NCI-H524 treated with DMSO at 0.1 percent for 48 hours (cell line): Measurements from ENCODE around the gene PLBD2.

Experiments used
- DNase-seq: peaks from one replicate; lab custom pipeline; 2025; lab: John Stamatoyannopoulos, UW

PLBD2 gene

DNA sequence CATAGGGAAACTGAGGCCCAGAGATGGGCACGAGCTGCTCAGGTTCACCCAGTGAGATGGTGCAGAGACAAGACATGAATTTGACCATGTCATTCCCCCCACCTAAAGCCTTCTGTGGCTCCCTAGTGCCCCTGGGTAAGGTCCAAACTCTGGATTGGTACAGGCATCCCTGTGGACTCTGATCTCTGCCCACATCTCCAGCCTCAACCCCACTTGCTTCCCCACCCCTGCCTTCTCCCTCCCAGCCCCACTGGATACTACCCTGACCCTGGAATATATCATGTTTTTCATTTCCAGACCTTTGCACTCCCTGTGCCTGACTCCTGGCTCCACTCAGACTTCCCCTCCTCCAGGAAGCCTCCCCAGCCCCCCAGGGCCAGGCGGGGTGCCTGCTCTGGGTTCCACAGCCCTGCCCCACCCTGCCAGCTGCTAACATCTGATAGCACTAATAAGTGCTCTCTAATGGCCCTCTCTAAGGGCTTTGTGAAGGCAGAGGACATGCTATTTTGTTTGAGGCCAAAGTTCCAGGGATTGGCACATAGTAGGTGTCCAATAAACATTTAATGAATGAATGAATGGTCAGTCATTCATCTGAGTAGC is 62.7 kb downstream of the PLBD2 start:
- DNase-seq = no peak

DNA sequence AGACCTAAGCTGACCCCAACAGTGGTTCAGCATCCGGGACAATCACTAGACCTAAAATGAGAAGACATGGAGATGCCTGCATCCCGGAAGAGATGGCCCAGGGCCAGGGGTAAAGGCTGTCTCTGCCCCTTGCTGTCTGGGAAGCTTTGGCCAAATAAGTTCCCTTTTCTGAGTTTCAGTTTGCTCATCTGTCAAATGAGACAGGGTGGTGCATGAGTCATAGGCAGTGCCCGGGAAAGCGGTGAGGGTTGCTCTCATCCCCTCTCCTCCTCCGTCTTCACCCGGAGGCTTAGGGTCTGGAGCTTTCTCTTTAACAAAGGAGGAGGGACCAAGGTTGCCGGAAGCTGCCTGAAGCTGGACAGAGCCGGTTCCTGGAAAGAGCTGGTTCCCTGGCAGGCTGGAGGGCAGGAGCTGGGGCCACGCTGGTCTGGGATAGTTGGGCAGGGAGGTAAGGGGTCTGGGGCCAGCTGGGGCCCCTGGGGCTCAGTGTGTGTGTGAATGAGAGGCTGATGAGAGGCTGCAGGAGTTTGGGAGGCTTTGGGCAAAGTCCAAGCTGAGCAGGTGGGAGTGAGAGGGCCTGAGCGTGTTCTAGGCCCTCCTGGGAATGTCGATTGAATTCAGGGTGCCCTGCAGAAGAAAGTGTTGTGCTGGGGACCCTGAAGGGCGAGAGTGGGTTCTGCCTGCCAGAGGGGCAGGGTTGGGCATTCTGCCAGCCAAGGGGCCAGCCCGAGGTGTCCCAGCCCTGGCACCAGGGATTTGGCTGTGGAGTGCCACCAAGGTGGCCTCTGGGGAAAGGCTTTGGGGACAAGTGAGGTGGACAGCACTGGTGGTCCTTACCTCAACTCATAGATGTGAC is 63.9 kb downstream of the PLBD2 start, which contains the start of gene SDSL:
Gene SDSL, plus strand, starts transcription at position 351 of the 856 bp plus-strand sequence. CDS start 5,603 bp downstream, outside the sequence.
- no peak for DNase-seq

DNA sequence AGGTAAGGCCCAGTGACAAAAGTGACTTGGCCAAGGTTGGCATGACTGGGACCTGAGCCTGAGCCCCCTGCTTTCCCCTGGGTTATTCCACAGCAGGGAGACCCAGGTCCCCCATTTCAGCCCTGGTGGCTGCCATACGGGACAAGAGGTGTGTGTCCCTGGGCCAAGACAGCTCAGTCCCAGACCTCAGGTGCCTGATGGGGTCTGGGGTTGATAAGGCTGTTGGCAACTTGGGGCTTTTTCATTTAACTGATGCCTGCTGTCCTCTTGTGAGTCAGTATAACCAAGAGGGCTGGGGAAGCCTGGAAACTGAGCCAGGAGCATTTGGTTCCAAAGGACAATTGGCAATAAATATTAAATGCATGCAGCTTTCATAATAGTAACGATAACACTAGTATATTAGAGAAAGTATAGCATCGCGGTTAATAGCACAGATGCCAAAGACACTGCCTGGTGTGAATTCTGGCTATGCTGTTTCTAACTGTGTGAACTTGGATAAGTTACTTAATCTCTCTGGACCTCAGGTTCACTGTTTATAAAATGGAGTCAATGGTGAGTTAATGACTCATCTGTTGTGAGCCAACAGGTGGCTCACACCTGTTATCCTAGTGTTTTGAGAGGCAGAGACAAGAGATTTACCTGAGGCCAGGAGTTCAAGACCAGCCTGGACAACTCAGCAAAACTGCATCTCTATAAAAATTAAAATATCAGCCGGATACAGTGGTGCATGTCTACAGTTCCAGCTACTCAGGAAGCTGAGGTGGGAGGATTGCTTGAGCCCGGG is 64.7 kb downstream of the PLBD2 start:
- DNase-seq = no peak

DNA sequence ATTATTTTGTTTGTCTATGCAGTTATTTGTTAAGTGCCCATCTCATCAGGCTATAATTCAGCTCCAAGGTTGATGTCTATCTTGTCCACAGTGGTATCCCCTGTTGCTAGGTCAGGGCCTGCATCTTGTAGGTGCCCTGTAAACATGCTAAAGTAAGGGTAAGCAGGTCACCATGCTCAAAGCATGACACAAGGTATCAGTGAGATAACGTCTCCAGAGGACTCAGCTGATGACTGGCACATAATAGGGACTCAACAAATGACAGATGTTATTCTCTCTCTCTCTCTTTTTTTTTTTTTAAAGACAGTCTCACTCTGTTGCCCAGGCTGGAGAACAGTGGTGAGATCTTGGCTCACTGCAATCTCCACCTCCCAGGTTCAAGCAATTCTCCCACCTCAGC is 66.1 kb downstream of the PLBD2 start:
- DNase-seq = no peak

DNA sequence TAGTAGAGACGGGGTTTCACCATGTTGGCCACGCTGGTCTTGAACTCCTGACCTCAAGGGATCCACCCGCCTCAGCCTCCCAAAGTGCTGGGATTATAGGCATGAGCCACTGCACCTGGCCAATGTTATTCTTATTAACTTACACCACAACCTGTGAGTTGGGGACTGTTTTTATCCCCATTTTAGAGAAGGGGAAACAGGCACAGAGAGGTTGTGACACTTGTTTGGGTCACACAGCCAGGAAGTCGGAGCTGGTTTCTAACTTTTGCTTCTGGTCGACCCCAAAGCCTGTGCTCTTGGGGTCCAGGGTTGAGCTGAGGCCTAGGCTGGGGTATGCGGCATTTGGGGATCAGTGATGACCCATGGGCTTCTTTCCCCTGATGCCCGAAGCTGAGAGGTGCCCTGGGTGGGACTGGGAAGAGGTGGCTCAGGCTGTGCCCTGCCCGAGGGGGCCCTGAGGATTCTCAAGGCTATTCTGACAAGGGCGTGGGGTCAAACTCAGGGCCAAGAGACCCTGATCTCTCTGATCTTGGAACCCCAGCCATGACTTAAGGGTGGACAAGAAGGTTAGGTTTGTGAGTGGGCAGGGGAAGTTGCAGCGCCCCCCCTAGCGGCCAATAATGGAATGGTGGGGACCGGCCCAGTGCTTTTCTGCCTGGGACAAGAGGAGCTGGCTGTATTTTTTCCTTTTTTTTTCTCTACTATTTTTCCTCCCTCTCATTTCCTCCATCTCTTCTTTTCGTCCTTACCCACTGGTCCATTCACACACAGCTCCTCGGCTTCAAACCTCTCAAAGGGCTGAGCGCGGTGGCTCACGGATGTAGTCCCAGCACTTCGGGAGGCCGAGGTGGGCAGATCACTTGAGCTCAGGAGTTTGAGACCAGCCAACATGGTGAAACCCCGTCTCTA is 66.8 kb downstream of the PLBD2 start:
- DNase-seq = no peak

DNA sequence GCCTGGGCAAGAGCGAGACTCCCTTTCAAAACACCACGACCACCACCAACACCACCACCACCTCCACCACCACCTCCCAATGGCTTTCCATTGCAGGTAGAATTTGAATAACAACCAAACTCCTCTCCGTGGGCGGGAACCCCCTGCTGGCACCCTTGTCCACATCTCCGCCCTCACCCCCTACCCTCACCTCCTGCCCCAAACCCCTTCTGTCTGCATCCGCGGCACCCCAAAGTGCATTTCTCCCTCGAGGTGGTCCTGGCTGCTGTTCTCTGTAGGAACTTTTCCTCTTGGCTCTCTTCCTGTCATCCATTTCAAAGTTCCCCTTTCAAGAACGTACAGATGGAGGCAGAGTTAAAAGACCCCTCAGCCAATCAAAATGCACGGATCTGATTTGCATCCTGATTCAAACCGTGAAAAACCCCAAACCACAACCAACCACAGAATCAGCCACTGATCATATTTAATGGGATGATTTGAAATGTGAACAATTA is 67.6 kb downstream of the PLBD2 start:
- DNase-seq = no peak

DNA sequence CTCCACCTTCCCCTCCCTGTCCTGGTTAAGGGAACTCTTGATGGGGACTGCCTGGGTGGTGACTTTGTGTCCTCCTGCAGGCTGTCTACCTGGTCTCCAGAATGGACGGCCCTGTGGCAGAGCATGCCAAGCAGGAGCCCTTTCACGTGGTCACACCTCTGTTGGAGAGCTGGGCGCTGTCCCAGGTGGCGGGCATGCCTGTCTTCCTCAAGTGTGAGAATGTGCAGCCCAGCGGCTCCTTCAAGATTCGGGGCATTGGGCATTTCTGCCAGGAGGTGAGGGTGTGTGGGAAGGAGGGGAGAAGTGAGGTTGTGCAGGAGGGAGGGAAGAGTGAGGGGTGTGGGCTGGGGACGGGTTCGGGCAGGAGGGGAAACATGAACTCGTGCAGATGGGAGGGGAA is 69.5 kb downstream of the PLBD2 start:
- no peak for DNase-seq

DNA sequence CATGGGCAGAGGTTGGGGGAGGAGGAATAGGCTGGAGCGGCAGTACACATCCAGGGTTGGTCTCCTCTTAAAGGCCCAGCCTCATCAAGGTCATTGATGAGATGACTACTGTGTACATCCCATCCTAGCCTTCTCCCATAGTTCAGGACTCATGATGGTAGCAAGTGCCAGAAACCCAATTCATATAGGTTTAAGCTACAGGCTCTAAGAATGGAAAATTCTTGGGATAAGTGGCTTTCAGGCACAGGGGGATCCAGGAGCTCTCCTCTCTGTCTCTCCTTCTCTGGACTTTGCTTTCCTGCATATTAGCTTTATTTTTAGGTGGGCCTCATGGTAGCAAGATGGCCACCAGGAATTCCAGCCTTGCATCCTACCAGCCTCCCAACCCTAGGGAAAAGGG is 70.1 kb downstream of the PLBD2 start:
- DNase-seq = no peak

DNA sequence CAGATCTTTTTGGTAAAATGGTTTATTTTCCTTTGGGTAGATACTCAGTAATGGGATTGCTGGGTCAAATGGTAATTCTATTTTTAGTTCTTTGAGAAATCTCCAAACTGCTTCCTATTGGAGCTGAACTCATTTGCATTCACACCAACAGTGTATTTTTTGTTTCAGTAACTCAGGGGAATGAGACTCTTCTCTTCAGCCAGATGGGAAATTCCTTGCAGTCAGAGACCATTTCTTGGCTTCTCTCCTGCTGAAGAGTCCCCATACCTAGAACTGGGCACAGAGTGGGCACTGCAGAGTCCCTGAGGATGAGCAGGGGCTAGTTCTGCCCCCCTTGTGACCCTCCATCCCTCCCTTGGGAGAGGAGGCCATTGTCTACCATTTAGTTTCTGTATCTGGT is 74.6 kb downstream of the PLBD2 start:
- no peak for DNase-seq

DNA sequence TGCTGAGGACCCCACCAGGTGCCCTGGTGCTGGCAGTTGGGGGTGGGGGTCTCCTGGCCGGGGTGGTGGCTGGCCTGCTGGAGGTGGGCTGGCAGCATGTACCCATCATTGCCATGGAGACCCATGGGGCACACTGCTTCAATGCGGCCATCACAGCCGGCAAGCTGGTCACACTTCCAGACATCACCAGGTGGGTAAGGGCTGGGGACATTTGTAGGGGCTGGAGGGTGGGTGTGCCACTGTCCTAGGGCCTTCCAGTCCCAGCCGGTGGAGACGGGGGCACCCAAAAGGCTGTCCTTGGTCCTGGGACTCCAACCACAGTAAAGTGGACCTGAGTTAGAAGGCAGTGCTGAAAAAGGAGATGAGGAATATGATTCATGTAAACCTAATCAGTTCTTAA is 77.0 kb downstream of the PLBD2 start:
- DNase-seq = no peak

DNA sequence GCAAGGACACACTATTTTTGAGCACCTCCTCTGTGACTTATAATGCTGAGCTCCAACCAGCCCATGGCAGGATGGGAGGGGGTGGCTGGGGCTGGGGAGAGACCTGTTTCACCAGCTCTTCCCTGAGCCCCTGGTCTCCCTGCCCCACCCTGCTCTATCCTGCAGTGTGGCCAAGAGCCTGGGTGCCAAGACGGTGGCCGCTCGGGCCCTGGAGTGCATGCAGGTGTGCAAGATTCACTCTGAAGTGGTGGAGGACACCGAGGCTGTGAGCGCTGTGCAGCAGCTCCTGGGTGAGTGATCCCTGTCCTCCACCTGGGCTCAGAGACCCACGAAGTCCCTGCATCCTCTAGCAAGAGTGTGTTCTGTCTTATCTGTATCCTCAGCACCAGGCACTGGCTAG is 78.2 kb downstream of the PLBD2 start:
- DNase-seq = no peak

DNA sequence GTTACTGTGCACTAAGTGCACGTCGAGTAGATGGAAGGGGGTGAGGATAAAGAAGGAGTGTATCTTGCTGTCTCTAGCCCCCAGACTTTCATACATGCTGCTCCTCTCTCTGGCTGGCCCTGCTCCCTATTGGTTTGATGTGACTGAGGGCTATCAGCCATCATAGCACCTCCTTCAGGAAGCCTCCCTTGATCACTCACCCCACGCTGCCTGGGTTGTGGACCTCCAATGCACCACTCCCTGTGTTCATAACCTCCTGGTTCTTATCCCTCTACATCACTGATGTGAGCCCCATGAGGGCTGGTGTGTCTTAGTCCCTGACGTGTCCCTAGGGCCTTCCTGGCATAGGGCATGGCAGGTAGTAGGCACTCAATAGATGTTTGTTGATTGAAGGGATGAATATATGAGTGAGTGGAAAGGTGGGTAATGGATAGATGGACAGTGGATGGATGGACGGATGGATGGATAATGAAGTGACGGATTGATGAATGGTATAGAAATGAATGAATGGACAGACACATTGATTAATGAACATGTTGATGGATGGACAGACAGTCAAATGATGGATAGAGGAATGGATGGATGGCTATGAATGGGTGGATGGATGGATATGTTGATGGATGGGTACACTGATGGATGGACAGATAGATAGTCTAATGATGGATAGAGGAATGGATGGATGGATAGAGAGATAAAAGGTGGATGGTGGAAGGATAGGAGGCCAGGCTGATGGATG is 78.8 kb downstream of the PLBD2 start:
- no peak for DNase-seq

DNA sequence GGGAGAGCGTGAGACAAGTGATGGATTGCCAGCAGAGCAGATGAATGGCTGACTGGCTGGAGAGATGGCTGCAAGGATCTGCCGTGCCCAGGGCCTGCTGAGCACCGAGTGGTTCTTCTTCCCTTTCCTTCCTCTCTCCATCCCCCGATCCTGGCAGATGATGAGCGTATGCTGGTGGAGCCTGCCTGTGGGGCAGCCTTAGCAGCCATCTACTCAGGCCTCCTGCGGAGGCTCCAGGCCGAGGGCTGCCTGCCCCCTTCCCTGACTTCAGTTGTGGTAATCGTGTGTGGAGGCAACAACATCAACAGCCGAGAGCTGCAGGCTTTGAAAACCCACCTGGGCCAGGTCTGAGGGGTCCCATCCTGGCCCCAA is 79.3 kb downstream of the PLBD2 start:
- no peak for DNase-seq

DNA sequence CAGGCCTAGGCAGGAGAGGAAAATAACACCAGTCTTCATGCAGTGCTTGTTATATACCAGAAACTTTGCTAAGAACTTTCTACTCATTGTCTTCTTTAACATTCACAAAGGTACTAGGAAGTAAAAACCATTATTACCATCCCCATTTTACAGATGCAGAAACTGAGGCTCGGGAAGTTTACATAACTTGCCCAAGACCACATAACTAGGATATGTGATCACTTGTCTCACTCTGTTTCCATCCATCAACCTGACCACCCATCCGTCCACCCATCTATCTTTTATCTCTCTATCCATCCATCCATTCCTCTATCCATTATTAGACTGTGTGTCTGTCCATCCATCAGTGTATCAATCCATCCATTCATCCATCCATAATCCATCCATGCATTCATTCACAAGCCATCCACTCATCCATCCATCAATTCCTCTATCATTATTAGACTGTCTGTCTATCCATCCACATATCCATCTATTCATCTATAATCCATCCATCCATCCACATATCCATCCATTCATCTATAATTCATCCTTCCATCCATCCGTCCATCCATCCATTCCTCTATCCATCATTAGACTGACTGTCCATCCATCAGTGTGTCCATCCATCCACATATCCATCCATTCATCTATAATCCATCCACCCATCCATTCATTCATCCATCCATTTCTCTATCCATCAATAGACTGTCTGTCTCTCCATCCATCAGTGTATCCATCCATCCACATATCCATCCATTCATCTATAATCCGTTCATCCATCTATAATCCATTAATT is 80.3 kb downstream of the PLBD2 start:
- no peak for DNase-seq

DNA sequence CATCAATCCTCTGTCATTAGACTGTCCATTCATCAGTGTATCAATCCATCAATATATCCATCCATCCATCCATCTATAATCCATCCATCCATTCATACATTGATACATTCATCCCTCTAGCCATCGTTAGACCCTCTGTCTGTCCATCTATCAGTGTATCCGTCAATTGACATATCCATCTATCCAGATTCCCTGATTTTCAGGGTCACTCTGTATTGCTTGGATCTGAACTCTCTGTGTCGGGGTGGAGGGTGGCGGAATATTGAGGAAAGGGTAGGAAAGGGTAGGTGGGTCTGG is 80.9 kb downstream of the PLBD2 start:
- no peak for DNase-seq

DNA sequence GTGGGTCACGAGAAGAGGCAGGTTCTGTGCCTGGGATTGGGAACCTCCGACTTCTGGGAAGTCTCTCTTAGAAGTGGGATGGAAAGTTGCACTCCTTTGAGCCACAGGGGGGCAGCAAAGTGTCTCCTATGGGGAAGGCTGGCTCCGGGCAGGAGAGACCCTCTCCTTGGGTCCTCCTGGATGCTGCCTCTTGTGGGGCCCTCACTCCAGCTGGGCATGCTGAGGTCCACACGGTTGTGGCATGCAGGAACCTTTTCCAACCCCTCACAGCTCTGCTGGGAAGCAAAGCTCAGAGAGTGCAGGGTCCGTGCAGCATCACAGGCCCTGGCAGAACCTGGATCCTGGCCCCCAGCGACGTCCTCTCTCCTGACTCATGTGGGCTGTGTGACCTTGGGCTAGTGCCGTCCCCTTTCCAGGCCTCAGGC is 81.2 kb downstream of the PLBD2 start:
- no peak for DNase-seq

DNA sequence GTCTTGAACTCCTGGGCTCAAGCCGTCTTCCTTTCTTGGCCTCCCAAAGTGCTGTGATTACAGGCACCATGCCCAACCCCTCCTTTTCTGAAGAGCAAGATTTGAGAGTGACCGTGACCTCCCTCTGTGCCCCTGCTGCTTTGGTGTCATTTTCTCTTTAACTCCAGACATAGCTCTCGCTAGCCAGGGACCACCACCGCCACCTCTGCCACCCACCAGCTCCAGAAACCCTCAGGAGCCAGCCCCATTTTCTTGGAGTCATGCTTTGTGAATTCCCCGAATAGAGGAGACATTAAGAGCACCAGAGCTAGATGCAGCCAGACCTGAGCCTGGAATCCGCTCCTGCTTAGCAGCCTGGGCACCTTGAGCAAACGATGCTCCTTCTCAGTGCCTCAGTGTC is 81.9 kb downstream of the PLBD2 start:
- DNase-seq = no peak
